Panc1 (cell line): ENCODE data around the gene GNAT2. TPM values are rescaled to one million over a fixed set of nuclear protein-coding genes. Genes with fewer than 3 reads are reported as not detected.

Experiments used
- ATAC-seq: fragments of 200-7000 bp; cut with Tn5 transposase; 2 replicates; pipeline ENCODE4 v1.9.1; 2020; ENCODE audit warnings: mild to moderate bottlenecking, moderate library complexity
- BruUV-seq: library from RNA; stranded (reverse); fragments of 400-500 nt; replicated peaks from 2 replicates; lab custom pipeline; 2021; lab: Mats Ljungman, UMichigan
- CTCF ChIA-PET: fragments of 300-600 bp; sonication (Branson Sonifier 250); formaldehyde crosslinking; loops from one replicate; lab custom pipeline; 2022; ENCODE audit warnings: antibody characterized with exemption; lab: Charles Lee
- POLR2A ChIA-PET: fragments of 300-600 bp; sonication (Branson Sonifier 250); formaldehyde crosslinking; loops from one replicate; lab custom pipeline; 2022; ENCODE audit warnings: antibody characterized with exemption; lab: Charles Lee
- DNase-seq: peaks from one replicate; pipeline ENCODE4 v3.0.0-alpha.2; 2010; ENCODE audit warnings: low read depth, low spot score
- H3K27ac ChIP-seq: 2 replicates; pipeline ENCODE4 v1.5.1; 2011; ENCODE audit warnings: mild to moderate bottlenecking, low read length, inconsistent platforms
- H3K27me3 ChIP-seq: fragments of 200-500 bp; sonication (Bioruptor generic); 2 replicates; pipeline ENCODE4 v1.6.0; 2014; ENCODE audit warnings: low read length, inconsistent platforms; ENCODE audit not compliant: control insufficient read depth, insufficient read depth
- H3K36me3 ChIP-seq: fragments of 200-500 bp; sonication (Bioruptor generic); 2 replicates; pipeline ENCODE4 v1.5.1; 2014; ENCODE audit warnings: inconsistent platforms, mild to moderate bottlenecking, low read length, moderate library complexity; ENCODE audit not compliant: control insufficient read depth, insufficient read depth
- H3K4me1 ChIP-seq: 2 replicates; pipeline ENCODE4 v1.5.1; 2011; ENCODE audit warnings: inconsistent platforms, mild to moderate bottlenecking, low read length, moderate library complexity; ENCODE audit not compliant: control insufficient read depth, insufficient read depth
- H3K4me3 ChIP-seq, 2 experiments: 2 replicates each; pipeline ENCODE4 v1.5.1; 2011 to 2012; ENCODE audit warnings: low read depth in 2 of 2, low read length in 2 of 2, mild to moderate bottlenecking in 2 of 2, inconsistent platforms in 1 of 2, moderate library complexity in 1 of 2
- H3K9me3 ChIP-seq: fragments of 200-500 bp; sonication (Bioruptor generic); 2 replicates; pipeline ENCODE4 v1.5.1; 2014; ENCODE audit warnings: low read depth, mild to moderate bottlenecking, inconsistent platforms, low read length, moderate library complexity; ENCODE audit not compliant: control insufficient read depth, insufficient read depth
- CTCF ChIP-seq: fragments of 450-650 bp; IDR thresholded peaks from 2 replicates; pipeline ENCODE4 v1.5.1; 2017; ENCODE audit warnings: mild to moderate bottlenecking
- POLR2AphosphoS5 ChIP-seq: IDR thresholded peaks from 2 replicates; pipeline ENCODE4 v1.6.1; 2012; ENCODE audit warnings: mild to moderate bottlenecking, low read depth, low read length, moderate library complexity
- REST ChIP-seq, 2 experiments: IDR thresholded peaks; 2 replicates each; pipeline ENCODE4 v1.6.1; 2011 to 2012; ENCODE audit warnings: low read depth in 2 of 2, control low read depth in 1 of 2, low read length in 1 of 2, mild to moderate bottlenecking in 1 of 2, moderate library complexity in 1 of 2; ENCODE audit not compliant: insufficient read depth in 1 of 2
- SIN3A ChIP-seq: IDR thresholded peaks from 2 replicates; pipeline ENCODE4 v1.6.1; 2012; ENCODE audit warnings: low read depth, mild to moderate bottlenecking, low read length, moderate library complexity, borderline replicate concordance; ENCODE audit not compliant: insufficient read depth
- TCF7L2 ChIP-seq: IDR thresholded peaks from 2 replicates; pipeline ENCODE4 v1.6.1; 2011; ENCODE audit warnings: mild to moderate bottlenecking, low read depth, low read length, inconsistent platforms
- in situ Hi-C: cut with HindIII; loops from 2 replicates; pipeline ENCODE4 v1.10.0; 2016; ENCODE audit warnings: low sequenced_read_pairs, low pct_unique_long_range_greater_than_20kb
- intact Hi-C: fragments of 100-400 bp; cut with micrococcal nuclease; formaldehyde crosslinking; loops from one replicate; pipeline ENCODE4 v1.10.0; 2022; ENCODE audit not compliant: unreplicated experiment
- total RNA-seq: library from RNA; stranded (reverse); gene quantifications from one replicate; pipeline ENCODE4 v1.2.1, GENCODE V29; 2021; ENCODE audit not compliant: unreplicated experiment

The GNAT2 gene
- total RNA-seq, 1 experiment from 2014 or later = 0.44 TPM

GRCh38 chr1:109635862-109636200, 16.4 kb upstream of the GNAT2 start:
- intact Hi-C loops (no loop called here), in situ Hi-C loops (no loop called here)
- TF ChIP-seq CTCF = no peak
- no peak for TF ChIP-seq REST (IDR thresholded peaks at IDR 0.05; ENCODE audit: insufficient read depth in 1 of 2, low read depth in 2 of 2, low read length in 1 of 2)
- no peak for TF ChIP-seq SIN3A
- TF ChIP-seq TCF7L2 = no peak
- DNase-seq = no peak
- CTCF ChIA-PET = no interaction called here
- Histone ChIP-seq H3K9me3 (no peaks in the 10 kb centered on the region), H3K4me1 (no peaks in the 10 kb centered on the region; the same call in none of the 2 replicates), H3K36me3 (no peaks in the 10 kb centered on the region), H3K4me3 (no peak overlapping the region), H3K27ac (no peak overlapping the region), H3K27me3 (no peaks in the 10 kb centered on the region)
- POLR2A ChIA-PET = no interaction called here
- no peak for ATAC-seq
- no TSS peak for BruUV-seq

- POLR2A ChIA-PET = no interaction called here
These were observed 15.6 kb upstream of the GNAT2 start for GRCh38 chr1:109634771-109635750.

More at GRCh38 chr1:109634771-109635750, 15.6 kb upstream of the GNAT2 start:
- in situ Hi-C loops (no loop called here), intact Hi-C loops (no loop called here)
- Histone ChIP-seq H3K9me3 (no peaks in the 10 kb centered on the region), H3K27ac (no peak overlapping the region; the same call in 1 of the 2 replicates), H3K36me3 (no peaks in the 10 kb centered on the region), H3K27me3 (no peaks in the 10 kb centered on the region), H3K4me1 (no peaks in the 10 kb centered on the region; the same call in none of the 2 replicates), H3K4me3 (no peak overlapping the region)
- TF ChIP-seq CTCF = no peak
- TF ChIP-seq TCF7L2 = no peak
- TF ChIP-seq SIN3A = no peak
- TF ChIP-seq POLR2AphosphoS5 = no peak
- TF ChIP-seq REST (IDR thresholded peaks at IDR 0.05; ENCODE audit: insufficient read depth in 1 of 2, low read depth in 2 of 2, low read length in 1 of 2) = no peak
- no peak for DNase-seq
- no peak for ATAC-seq
- CTCF ChIA-PET = interaction anchor here (0.5 kb wide), 1 partner anchor 357 kb away, joined by 4 read pairs; no protein-coding TSS in a partner anchor
- BruUV-seq = no TSS peak
